GM21529 (cell line): ENCODE data around the gene PCAT6.
"Not testable (repeated sequence)": the region's sequence is repeated elsewhere in the genome, so short reads cannot be mapped to it uniquely, and the experiment has no call there.

ENCODE experiments used
- ATAC-seq: cut with Tn5 transposase; IDR thresholded peaks from one replicate; pipeline ENCODE4 v1.9.1; 2021; ENCODE audit not compliant: unreplicated experiment

Gene PCAT6

DNA sequence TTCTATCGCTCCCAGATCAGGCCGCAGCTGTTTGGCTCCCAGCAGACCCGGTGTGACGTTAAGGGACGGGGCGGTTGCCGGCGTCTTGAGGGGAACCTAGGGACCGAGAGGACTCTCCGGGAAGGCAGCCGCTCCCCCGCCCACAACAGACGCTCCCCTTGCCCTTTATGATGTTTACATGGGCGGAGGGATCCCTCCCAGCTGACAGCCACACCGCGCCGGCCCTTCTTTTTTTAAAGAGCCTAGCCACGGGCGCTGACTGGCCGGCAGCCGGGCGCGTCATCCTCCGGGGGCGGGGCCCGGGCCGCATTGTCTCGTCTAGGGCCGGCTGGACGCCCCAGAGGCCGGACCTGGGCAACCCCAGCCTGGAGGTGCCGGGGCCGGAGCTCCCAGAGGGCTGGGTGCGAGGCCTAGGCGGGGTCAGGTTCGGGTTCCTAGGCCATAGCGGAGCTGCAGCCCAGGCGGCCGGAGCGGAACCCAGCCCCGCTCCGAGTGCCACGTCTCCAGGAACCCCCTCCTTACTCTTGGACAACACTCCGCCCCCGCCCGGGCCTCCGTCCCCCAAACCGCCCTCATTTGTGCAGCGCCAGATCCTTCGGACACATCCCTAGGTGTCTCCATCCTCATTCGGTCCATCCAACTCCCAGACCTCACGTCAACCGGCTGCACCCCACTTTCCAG is at the start of gene PCAT6:
TSS of gene PCAT6 (plus strand) at position 340 of the 681 bp plus-strand sequence.
- ATAC-seq = peak; percentile 78

DNA sequence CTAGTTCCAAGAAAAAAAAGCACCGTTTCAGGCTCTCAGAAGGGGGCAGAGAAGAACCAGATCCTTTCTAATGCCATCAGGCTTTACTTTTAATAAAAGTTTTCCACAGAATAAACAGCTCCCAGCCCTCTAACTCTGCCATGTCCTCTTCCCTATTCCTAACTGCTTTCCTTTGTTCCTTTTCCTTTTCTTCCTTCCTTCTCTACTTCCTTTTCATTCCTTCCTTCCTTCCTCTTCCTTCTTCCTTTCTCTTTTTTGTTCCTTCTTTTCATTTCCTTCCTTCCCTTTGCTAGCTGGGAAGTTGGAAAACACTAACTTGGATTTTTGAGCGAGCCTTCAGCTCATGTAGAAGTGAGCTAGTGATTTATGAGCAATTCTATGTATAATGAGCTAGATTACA is 48.7 kb upstream of the PCAT6 start:
- no peak for ATAC-seq

DNA sequence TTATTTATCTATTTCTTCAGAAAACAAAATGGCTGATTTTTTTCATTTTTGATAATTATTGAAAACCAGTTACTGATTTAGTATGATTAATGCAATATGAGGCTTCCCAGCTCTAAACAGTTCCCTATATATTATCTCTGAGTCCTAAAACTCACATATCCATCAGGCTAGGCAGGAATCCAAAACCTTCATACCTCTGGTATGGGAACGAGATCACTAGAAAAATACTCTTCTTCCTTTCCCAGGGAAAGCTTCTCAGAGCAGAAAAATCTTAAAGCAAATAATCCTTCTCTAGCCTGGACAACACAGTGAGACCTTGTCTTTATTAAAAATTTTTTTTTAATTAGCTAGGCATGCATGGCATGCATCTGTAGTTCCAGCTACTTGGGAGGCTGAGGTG is 45.0 kb upstream of the PCAT6 start:
- ATAC-seq = no peak

DNA sequence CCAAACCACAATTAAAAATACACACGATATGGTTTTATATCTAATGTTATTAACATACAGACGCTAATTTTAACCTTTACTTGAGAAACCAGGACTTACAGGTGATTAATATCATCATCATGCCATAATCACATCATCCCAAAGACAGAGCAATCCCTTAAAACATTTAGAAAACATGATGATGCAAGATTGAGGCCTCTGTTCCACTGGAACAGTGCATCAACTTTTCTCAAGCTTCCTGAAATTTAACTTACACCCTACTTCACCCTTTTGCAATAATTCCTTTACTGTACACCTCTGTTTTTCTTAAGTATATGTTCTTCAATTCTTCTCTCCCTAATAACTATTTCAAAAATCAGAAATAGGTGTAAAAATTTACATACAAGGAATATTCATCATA is 40.6 kb upstream of the PCAT6 start:
- ATAC-seq = no peak

DNA sequence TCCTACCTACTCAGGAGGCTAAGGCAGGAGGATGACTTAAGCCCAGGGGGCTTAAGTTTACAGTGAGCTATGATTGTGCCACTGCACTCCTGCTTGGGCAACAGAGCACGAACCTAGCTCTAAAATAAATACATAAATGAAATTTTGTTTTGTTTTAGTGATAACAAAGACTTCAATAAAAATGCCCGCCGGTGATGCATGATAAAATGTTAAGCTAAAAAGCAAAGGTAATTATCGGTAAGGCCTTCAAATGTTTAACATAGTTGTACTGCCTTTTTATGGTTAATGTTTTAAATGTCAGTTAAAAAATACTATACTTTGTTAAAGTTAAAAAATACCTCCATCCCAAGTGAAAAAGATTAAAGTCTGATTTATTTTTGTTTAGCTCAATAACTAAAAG is 29.6 kb upstream of the PCAT6 start:
- no peak for ATAC-seq

DNA sequence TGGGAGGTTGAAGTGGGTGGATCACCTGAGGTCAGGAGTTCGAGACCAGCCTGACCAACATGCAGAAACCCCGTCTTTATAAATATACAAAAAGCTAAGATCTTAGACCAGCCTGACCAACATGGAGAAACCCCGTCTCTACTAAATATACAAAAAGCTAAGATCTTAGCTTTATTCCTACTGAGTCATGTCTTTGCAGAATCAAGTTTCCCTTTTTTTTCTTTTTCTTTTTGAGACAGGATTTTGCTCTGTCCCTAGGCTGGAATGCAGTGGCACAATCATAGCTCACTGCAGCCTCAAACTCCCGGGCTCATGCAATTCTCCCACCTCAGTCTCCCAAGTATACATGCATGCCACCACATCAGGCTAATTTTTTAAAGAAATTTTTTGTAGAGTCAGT is 23.9 kb upstream of the PCAT6 start:
- no peak for ATAC-seq

DNA sequence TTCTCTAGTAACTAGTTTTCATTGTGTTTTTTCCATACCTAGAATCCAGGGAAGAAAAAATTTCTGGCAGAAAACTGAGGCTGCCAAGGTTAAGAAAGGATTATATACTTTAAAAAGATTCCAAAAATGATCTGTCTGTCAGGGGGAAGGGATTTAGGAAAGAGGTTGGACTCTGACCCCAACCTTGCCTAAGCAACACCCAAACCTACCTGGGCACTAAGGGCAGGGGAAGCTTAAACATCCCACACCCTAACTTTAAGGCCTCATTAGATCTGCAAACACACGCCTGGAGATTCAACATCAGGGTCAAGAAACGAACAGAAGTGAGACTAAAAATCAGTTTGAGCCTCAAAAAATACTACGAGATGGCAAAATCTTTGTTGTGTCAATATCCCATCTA is 22.0 kb upstream of the PCAT6 start:
- no peak for ATAC-seq

DNA sequence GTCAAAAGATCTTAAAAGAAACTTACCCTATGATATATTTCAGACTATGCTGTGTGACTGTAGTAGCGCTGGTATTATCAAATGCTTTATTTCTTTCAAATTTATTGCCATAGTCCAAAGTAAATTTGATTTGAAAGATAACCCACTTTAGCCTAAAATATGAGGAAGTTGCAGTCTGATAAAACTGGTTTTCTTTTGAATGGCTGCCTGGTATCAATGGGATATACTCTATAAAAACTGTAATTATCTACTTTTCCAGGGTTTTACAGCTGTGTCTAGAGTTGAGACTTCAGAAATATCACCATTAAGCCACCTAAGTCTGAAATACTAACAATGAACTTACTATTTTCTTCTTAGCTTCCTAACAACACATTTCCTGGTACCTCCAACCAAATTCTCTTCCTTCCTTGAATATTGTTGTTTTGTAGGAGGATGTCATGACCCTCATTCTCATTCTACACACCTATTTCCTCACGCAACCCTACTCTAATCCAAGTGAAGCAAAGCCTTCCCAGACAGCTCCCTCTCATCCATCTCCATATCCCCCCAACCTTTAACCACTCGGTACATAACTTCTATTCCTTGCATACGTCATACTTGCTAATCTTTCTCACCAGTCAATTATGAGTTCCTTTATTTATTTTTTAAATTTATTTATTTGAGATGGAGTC is 19.5 kb upstream of the PCAT6 start:
- no peak for ATAC-seq

DNA sequence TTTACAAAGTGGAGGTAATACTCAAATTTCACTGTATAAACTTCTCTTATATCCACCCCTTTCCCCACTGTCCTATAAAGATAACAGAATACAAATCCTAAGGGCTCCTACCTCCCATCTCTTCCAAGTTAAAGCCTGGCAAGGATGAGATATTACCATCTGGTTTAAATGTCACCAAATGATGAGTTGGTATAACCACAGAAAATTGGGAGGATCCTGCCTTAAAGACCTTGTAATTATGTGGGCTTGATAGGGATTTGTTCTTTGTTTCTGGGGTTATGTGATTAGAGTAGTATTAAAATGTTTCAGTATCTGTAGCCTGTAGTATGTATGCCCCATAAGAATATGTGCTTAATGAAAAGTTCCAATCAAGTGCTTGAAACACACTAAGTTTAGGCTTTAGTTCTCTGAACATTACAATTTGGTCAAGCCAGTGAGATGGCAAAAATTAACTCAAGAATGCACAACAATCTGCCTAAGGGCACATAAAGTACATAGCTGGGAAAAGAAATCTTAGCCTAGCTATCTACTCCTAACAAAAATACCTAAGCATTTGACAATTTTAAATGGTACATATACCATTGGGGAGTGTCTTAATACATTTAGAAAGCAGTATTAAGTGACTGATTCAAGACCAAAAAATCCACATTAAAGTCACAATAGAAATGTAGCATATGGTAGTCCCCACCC is 16.6 kb upstream of the PCAT6 start:
- ATAC-seq = no peak

DNA sequence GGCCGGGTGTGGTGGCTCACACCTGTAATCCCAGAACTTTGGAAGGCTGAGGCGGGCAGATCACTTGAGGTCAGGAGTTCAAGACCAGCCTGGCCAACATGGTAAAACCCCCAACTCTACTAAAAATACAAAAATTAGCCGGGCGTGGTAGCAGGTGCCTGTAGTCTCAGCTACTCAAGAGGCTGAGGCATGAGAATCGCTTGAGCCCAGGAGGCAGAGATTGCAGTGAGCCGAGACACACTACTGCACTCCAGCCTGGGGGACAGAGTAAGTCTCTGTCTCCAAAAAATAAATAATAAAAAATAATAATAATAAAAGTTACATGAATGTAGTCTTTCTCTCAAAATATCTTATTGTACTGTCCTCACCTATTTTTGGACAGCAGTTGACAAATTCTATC is 15.8 kb upstream of the PCAT6 start:
- not testable (repeated sequence) for ATAC-seq

DNA sequence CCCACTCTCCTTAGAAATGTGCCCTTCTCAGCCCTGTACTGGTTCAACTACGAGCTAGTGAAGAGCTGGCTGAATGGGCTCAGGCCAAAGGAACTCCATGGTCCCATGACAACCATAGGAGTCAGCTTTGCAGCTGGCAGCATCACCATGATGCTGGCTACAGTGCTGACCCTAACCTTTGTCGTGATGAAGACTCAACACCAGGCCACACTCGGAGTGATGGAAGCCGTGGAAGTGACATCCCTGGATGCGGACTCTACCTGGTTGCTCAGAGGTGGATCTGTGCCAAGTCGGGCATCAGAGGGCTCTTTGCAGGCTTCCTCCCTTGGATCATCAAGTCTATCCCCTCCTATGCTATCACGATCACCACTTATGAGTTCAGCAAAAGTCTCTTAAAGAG is 14.1 kb upstream of the PCAT6 start:
- ATAC-seq = no peak

DNA sequence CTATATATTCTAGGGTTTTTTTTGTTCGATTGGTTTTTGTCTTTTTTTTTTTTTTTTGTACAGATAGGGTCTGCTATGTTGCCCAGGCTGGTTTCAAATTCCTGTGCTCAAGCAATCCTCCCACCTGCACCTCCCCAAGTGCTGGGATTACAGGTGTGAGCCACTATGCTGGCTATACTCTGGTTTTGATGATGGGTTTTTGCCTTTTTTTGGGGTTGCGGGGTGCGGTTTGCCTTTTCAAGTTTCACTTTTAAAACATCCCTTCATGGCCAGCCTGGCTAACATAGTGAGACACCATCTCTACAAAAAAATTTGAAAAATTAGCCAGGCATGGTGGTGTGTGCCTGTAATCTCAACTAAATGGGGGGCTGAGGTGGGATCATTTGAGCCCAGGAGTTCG is 12.5 kb upstream of the PCAT6 start:
- no peak for ATAC-seq

DNA sequence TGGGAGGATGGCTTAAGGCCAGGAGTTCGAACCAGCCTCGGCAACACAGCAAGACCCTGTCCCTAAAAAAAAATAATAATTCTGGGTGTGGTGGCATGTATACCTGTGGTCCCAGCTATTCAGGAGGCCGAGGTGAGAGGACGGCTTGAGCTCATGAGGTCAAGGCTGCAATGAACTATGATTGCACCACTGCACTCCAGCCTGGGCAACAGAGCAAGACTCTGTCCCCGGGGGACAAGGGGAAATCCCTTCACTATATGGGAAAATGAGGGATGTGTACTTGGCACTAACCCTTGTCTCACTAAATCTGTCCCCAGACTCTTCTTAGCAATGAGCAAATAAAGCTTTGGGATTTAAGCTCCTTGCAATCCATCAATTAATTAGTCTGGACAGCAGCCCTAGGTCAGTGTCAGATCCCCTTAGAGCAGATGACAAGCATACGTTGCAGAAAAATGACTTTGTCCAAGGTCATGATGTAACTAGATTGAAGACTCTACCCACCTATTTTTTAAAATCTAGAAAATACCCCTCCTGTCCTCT is 11.9 kb upstream of the PCAT6 start:
- ATAC-seq = no peak

DNA sequence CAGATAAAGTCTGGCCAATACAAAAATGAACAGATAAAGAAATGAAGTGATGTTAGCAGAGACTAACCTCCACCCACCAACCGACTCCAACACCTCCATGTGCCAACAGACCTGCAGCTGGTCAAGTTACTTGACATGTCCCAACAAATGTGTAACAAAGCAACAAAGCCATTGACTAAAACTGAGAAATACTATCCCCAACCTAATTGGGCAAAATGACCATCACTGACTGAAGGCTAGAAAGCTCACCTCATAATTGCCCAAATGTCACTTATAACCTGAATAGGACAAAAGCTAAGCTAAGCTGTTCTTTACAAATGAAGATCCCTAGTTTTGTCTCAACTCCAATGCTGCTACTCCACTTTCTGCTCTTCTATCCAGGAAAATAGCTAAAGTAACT is 10.0 kb upstream of the PCAT6 start:
- ATAC-seq = no peak

DNA sequence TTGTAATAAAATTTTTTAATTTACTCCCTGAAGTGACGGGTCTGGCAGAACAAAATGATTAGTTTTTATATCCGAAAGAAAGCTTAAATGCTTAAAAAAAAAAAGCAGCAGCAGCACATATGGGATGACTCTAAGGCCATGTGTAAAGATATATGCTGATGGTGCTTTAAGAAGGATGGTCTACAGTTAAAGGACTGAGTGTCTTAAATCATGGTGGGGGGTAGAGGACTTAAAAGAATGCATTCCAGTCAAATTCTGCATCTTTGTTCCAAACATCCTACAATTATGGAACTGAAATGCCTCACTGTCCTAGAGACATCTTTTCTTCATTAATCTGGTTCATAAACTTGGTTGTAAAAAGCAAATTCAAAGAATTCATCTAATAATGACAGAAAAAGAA is 9.6 kb upstream of the PCAT6 start:
- no peak for ATAC-seq

DNA sequence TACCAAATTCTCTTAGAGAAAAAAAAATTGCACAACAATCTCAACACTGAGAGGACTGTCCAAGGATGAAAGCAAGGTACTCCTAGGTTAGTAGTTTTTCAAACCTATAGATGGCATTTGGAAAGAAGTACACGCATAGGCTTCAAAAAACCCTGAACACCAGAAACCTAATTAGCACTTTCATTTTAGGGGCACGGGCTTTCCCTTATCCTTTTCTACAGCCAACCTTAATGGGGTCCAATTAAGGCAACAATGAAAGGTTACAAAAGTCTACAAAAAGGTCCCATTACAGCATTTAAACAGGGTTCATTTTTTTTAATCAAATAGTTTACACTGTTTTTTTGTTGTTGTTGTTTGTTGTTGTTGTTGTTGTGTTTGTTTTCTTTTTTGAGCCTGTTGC is 8.7 kb upstream of the PCAT6 start:
- no peak for ATAC-seq

DNA sequence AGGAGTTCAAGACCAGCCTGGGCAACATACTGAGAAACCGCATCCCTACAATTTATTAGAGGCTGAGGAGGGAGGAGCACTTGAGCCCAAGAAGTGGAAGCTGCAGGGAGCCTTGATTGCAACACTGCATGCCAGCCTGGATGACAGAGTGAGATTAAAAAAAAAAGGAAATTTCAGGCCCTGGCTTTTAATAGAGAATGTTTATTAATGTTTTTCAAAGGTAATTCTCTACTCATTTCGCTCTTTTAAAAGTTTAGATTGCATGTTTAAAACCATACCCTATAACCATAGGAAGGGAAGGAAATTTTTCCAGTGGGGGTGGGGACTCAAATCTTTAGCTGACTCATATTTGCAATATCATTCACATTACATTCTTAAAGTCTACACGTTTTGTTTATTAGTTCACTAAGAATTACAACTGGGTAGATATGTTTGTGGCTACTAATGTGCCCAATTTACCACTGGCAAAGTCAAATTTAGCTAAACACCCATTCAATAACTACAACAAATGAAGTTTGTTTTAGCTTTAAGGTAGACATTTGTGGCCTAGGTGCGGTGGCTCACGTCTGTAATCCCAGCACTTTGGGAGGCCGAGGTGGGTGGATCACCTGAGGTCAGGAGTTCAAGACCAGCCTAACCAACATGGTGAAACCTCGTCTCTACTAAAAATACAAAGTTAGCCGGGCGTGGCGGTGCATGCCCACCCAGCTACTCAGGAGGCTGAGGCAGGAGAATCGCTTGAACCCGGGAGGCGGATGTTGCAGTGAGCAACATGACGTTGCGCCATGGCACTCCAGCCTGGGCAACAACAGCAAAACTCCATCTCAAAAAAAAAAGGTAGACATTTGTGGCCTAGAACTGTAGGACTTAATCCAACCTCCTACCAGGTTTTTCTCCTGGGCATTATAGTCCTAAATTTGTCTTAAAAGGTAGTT is 7.5 kb upstream of the PCAT6 start:
- ATAC-seq = no peak

DNA sequence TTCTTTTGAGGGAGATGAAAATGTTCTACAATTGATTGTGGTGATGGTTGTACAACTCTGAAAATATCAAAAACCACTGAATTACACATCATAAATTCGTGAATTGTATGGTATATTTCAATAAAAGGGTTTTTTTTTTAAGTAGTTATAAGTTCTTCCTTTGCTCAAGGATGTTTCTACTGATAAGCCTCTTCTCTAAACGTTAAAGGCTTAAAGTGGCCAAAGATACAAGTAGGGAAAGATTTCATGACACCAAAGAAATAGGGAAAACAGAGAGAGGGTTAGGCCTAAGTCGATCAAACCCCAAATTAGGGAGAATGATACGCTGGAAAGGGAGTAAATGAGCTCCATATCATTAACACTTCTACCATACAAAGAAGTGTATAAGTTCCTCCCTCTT is 6.6 kb upstream of the PCAT6 start:
- no peak for ATAC-seq

DNA sequence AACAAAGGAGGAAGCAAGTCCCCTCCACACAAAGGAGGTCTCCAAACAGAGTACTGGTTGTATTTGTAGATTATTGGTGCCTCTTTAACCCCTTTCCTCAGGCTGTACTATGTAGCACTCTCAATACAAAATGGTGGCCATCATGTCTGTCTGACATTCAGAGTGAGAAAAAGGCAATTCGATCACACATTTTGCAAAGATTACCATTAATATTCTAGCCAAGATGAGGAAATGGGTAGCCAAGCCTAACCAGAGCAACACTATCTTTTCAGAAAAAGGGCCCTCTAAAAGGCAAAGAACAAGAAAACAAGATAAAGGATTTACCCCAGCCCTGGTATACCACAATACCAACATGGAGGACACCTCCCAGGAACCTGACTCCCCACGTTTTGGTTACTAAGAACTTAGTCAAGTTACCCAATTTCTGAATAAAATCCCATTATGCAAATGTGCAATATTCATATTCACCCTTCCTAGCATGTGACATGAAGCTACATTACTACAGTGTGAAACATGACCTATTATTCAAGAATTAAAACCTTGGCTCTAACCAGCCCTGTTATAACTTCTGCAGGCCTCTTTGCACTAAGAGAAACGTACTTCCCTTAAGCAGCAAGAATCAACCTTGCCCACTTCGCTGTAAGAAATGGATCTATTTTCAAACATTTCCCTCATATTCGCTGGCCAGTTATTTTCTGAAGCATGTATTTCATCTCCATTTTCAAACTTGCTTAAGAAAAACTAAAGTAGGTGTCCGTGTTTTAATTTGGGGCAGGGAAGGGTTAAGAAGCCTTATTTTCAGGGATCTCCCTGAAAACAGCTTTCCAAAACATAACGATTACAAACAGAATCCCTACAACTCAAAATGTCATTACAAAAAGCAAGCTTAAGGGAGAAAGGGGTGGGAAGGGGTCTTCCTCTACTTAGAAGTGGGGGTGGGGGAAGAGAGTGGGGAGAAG is 4.6 kb upstream of the PCAT6 start:
- no peak for ATAC-seq
